Thoracic aorta (tissue), 2 donors: ENCODE results near the gene TMEM81. TPM values are rescaled to one million over a fixed set of nuclear protein-coding genes. Genes with fewer than 3 reads are reported as not detected.

ENCODE experiments used
- ATAC-seq: fragments of 150-250 bp; one replicate; pipeline ENCODE4 v1.8.0; 2017; ENCODE audit warnings: low read depth; ENCODE audit not compliant: insufficient number of reproducible peaks, low FRiP score
- DNase-seq: peaks from one replicate; pipeline ENCODE4 v3.0.0-alpha.2; 2020; ENCODE audit warnings: low spot score
- H3K27ac ChIP-seq, 2 donors: fragments of 200-600 bp; sonication (generic); 1 replicate in 1 of 2; 2 replicates in 1 of 2; pipeline ENCODE4 v1.5.1; 2016; ENCODE audit warnings: mild to moderate bottlenecking in 2 of 2, moderate library complexity in 2 of 2
- H3K27me3 ChIP-seq: fragments of 200-600 bp; sonication (generic); replicated peaks from 2 replicates; pipeline ENCODE4 v1.6.0; 2016; ENCODE audit warnings: mild to moderate bottlenecking; ENCODE audit not compliant: insufficient read depth
- H3K36me3 ChIP-seq: fragments of 200-600 bp; sonication (generic); one replicate; pipeline ENCODE4 v1.5.1; 2016
- H3K4me1 ChIP-seq, 2 donors: fragments of 200-600 bp; sonication (generic); 1 replicate in 1 of 2; 2 replicates in 1 of 2; pipeline versions ENCODE4 v1.5.1 to v1.6.0; 2016; ENCODE audit warnings: low read depth in 2 of 2, mild to moderate bottlenecking in 1 of 2; ENCODE audit not compliant: control insufficient read depth in 1 of 2
- H3K4me3 ChIP-seq: fragments of 200-600 bp; sonication (generic); 2 replicates; pipeline ENCODE4 v1.5.1; 2016; ENCODE audit warnings: mild to moderate bottlenecking
- H3K9me3 ChIP-seq: fragments of 200-600 bp; sonication (generic); 2 replicates; pipeline ENCODE4 v1.5.1; 2016
- CTCF ChIP-seq: fragments of 200-600 bp; sonication (generic); IDR thresholded peaks from one replicate; pipeline ENCODE4 v1.5.1; 2019; ENCODE audit warnings: antibody characterized with exemption
- total RNA-seq, 2 donors: library from RNA; depleted of rRNA; stranded (reverse); fragments of >200 nt; gene quantifications; one replicate each; pipeline versions ENCODE4 v1.1.0 to v1.2.3, GENCODE V29; 2016

The TMEM81 gene
- total RNA-seq, 2 donors from 2014 or later: 0.41 to 0.85 TPM

- no peak for ATAC-seq
- H3K27ac ChIP-seq: no peak overlapping the region
- H3K9me3 ChIP-seq: no peaks in the 10 kb centered on the region
- H3K36me3 ChIP-seq: peaks cover 37% of the 10 kb centered on the region
- H3K4me1 ChIP-seq: no peaks in the 10 kb centered on the region
- TF ChIP-seq CTCF: no peak
- DNase-seq: no peak
- H3K27me3 ChIP-seq: no peaks in the 10 kb centered on the region
- H3K4me3 ChIP-seq: no peak overlapping the region
Observed at GRCh38 chr1:205109711-205110110, 25.5 kb upstream of the TMEM81 start.

GRCh38 chr1:205109269-205109668, 25.0 kb upstream of the TMEM81 start:
- Histone ChIP-seq H3K4me1 (no peaks in the 10 kb centered on the region), H3K36me3 (peaks cover 41% of the 10 kb centered on the region), H3K4me3 (no peak overlapping the region), H3K9me3 (no peaks in the 10 kb centered on the region), H3K27ac (no peak overlapping the region), H3K27me3 (no peaks in the 10 kb centered on the region)
- DNase-seq (no peak), ATAC-seq (no peak)
- no peak for TF ChIP-seq CTCF

- no peak for TF ChIP-seq CTCF
- DNase-seq (no peak), ATAC-seq (no peak)
- no peaks in the 10 kb centered on the region for H3K27me3 ChIP-seq
- H3K4me1 ChIP-seq: no peaks in the 10 kb centered on the region
- peaks cover 42% of the 10 kb centered on the region for H3K36me3 ChIP-seq
- H3K4me3 ChIP-seq: no peak overlapping the region
- H3K27ac ChIP-seq: no peak overlapping the region
- H3K9me3 ChIP-seq: no peaks in the 10 kb centered on the region
Observed at GRCh38 chr1:205108464-205108863, 24.2 kb upstream of the TMEM81 start.

- H3K36me3 ChIP-seq: peaks cover 50% of the 10 kb centered on the region
- H3K9me3 ChIP-seq: no peaks in the 10 kb centered on the region
- no peak overlapping the region for H3K4me3 ChIP-seq
- no peaks in the 10 kb centered on the region for H3K4me1 ChIP-seq
- DNase-seq (no peak), ATAC-seq (no peak)
- H3K27me3 ChIP-seq: no peaks in the 10 kb centered on the region
- no peak overlapping the region for H3K27ac ChIP-seq
- no peak for TF ChIP-seq CTCF
Observed at GRCh38 chr1:205107327-205107726, 23.1 kb upstream of the TMEM81 start.

- Histone ChIP-seq H3K9me3 (no peaks in the 10 kb centered on the region), H3K4me3 (no peak overlapping the region), H3K27me3 (no peaks in the 10 kb centered on the region), H3K36me3 (peaks cover 74% of the 10 kb centered on the region), H3K27ac (no peak overlapping the region), H3K4me1 (no peaks in the 10 kb centered on the region)
- ATAC-seq: no peak
- no peak for TF ChIP-seq CTCF
- DNase-seq: no peak
Observed at GRCh38 chr1:205102404-205102803, 18.1 kb upstream of the TMEM81 start.
